DND-41 (cell line): ENCODE results near the gene CD19.

Experiments used
- CTCF ChIP-seq: IDR thresholded peaks from 2 replicates; pipeline ENCODE4 v1.5.1; 2012; ENCODE audit warnings: borderline replicate concordance, low read length, moderate library complexity, mild to moderate bottlenecking; ENCODE audit not compliant: poor library complexity, severe bottlenecking; ENCODE audit errors: extremely low read depth
- EZH2 ChIP-seq: IDR thresholded peaks from 3 replicates; pipeline ENCODE4 v1.6.1; 2012; ENCODE audit warnings: borderline replicate concordance, low read depth, mild to moderate bottlenecking, moderate library complexity, low read length, inconsistent platforms; ENCODE audit not compliant: severe bottlenecking

GRCh38 chr16:28895609-28896008 lies 36.2 kb upstream of the CD19 start:
- no peak for TF ChIP-seq CTCF
- TF ChIP-seq EZH2, result no peak
